ENCODE results near the gene SCTR. TPM values are rescaled to one million over a fixed set of nuclear protein-coding genes. Genes with fewer than 3 reads are reported as not detected.
A peak's percentile ranks its signal among the peaks of the same experiment; 100 is the strongest.

SCTR gene
- polyA plus RNA-seq, 1 experiment, result not detected

DNA sequence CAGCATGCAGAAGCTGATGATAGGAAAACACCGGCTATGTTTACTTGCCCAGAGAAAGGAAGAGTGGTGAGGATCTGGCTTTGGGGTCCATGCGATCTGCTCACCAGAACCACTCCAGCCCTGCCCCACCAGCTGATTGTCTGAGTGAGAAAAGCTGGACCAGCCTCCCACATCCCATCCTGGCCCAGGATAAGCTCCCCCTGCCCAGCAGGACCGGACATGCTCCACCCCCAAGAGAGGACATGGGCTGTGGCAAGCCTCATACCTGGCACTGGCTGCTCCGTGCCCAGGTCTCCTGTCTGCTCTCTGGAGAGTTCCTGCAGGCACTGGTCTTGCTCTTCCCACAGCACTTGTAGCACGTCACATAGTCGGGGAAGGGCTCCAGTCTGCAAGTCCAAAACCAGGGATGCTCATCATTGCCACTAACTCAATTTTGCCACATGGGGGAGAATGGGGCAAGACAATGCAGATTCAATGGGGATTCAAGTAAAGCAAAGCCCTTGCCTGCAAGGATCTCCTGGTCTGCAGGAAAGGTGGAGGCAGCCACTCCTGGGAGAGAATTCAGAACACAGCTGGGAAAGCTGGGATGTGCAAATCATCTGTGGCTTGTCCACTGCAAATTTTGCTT is 30.0 kb downstream of the SCTR start:
- no peak overlapping the region for H3K4me3 ChIP-seq (ENCODE audit: low read depth, low read length)
- TF ChIP-seq, protein P1, sequence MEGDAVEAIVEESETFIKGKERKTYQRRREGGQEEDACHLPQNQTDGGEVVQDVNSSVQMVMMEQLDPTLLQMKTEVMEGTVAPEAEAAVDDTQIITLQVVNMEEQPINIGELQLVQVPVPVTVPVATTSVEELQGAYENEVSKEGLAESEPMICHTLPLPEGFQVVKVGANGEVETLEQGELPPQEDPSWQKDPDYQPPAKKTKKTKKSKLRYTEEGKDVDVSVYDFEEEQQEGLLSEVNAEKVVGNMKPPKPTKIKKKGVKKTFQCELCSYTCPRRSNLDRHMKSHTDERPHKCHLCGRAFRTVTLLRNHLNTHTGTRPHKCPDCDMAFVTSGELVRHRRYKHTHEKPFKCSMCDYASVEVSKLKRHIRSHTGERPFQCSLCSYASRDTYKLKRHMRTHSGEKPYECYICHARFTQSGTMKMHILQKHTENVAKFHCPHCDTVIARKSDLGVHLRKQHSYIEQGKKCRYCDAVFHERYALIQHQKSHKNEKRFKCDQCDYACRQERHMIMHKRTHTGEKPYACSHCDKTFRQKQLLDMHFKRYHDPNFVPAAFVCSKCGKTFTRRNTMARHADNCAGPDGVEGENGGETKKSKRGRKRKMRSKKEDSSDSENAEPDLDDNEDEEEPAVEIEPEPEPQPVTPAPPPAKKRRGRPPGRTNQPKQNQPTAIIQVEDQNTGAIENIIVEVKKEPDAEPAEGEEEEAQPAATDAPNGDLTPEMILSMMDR (IDR thresholded peaks at IDR 0.05; ENCODE audit: insufficient read depth, low read depth, low read length), result no peak
- H3K36me3 ChIP-seq (ENCODE audit: control insufficient read depth, insufficient read depth, low read length), result no peaks in the 10 kb centered on the region
- peaks cover 4% of the 10 kb centered on the region for H3K27me3 ChIP-seq (ENCODE audit: control insufficient read depth, insufficient read depth, low read length)
- no peak for DNase-seq (ENCODE audit: low read depth)
- CTCF ChIA-PET, result interaction anchor here (1.2 to 1.6 kb wide), 4 partner anchors 9 to 88 kb away, joined by 3 to 7 read pairs (median 4); no protein-coding TSS in a partner anchor
- POLR2A ChIA-PET, result no interaction called here

DNA sequence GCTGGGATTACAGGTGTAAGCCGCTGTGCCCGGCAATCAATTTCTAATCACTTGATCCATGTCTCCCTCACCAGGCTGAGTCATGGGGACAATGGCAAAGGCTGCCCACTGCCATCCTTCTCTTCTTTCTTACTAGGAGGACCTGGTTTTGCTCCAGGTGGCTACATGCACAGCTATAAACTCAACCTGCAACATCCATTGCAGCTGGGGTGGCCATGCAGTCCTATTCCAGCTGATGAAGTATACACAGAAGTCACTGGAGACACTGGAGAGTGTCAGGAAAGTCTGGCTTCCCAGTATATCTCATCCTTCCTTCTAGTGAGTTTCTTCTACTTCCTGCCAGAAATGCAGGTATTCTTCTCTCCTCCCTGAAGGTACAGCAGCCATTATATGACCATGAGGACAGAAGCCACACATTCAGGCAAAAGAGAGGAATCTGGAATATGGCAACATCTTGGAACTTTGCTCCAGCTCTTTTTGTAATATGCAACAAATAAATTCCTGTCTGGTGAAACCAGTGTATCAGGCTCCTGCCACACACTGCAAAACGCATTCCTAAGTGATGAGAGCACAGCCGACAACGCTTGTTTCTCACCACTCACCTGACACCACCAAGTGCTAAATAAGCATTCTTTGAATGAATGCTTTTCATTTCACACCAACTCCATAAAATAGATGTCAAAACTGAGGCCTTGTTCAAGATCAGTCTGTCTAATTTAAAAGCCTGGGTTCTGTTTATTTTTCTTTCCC is 32.3 kb downstream of the SCTR start:
- Histone ChIP-seq H3K36me3 (ENCODE audit: control insufficient read depth, insufficient read depth, low read length) (no peaks in the 10 kb centered on the region), H3K4me3 (ENCODE audit: low read depth, low read length) (no peak overlapping the region), H3K27me3 (ENCODE audit: control insufficient read depth, insufficient read depth, low read length) (peaks cover 4% of the 10 kb centered on the region)
- ChIA-PET POLR2A (no interaction called here), CTCF (no interaction called here)
- peak; percentile 59 for DNase-seq (ENCODE audit: low read depth)
- TF ChIP-seq, protein P1 (IDR thresholded peaks at IDR 0.05; ENCODE audit: insufficient read depth, low read depth, low read length), result no peak

DNA sequence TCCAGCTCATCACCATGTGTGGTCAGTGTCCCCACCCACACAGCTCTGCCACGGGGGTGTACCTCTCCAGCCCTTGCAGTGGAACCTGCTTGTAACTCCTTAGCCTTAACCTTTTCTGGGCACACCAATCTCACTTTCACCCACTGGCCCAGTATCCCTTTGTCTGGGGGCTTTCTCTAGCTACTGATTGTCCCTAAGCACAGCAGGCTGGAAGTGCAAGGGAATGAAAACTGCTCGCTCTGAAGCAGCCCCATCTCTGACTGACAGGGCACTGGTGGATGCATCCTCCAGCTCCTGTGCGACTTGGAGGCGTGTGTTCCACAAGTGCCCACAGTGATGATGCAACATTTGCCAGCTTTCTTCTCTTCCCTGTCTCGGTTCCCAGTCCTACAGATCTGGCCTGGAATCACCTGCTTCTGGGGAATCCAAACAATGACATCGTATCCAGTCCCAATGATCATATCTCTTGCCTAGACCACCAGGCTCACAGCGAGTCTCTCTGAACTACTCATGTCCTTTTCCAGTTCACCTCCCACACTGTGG is 33.6 kb downstream of the SCTR start:
- ChIA-PET CTCF (interaction anchor here (1.1 to 6.9 kb wide), 3 partner anchors 9 to 83 kb away, joined by 3 to 59 read pairs (median 4); no protein-coding TSS in a partner anchor), POLR2A (no interaction called here)
- no peak for DNase-seq (ENCODE audit: low read depth)
- Histone ChIP-seq H3K27me3 (ENCODE audit: control insufficient read depth, insufficient read depth, low read length) (peaks cover 4% of the 10 kb centered on the region), H3K4me3 (ENCODE audit: low read depth, low read length) (no peak overlapping the region), H3K36me3 (ENCODE audit: control insufficient read depth, insufficient read depth, low read length) (no peaks in the 10 kb centered on the region)
- TF ChIP-seq, protein P1 (IDR thresholded peaks at IDR 0.05; ENCODE audit: insufficient read depth, low read depth, low read length), result no peak

DNA sequence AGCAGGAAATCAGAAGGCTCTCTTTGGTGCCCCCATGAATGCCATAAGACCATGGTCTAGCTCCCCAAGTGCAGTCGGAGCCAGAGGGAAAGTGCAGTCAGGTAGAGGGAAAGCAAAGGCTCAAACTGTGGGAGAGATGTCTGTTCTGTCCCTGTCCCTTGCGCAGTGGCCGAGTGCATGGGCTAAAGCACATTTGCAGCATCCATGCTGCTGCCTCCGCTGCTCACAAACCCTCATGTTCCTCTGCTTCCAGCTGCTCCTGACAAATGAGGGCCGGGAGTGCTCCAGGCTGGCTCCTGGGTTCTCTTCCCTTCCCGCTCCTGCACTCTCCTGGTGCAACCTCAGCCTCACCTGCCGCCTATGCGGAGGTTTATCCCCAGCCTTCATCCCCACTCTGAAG is 34.2 kb downstream of the SCTR start:
- Histone ChIP-seq H3K36me3 (ENCODE audit: control insufficient read depth, insufficient read depth, low read length) (no peaks in the 10 kb centered on the region), H3K27me3 (ENCODE audit: control insufficient read depth, insufficient read depth, low read length) (peaks cover 3% of the 10 kb centered on the region), H3K4me3 (ENCODE audit: low read depth, low read length) (no peak overlapping the region)
- DNase-seq (ENCODE audit: low read depth), result no peak
- TF ChIP-seq, protein P1 (IDR thresholded peaks at IDR 0.05; ENCODE audit: insufficient read depth, low read depth, low read length), result no peak
- POLR2A ChIA-PET, result no interaction called here
- CTCF ChIA-PET, result interaction anchor here (1.1 to 6.9 kb wide), 3 partner anchors 8 to 82 kb away, joined by 3 to 59 read pairs (median 4); no protein-coding TSS in a partner anchor

Data from BJ (cell line).